Stimulated activated CD4-positive, alpha-beta T cell treated with anti-CD3 and anti-CD28 coated beads, TNF-alpha, amount 100 ng/mL, for 4 hours (primary cell): ENCODE results near the gene B4GALNT4.
"Not testable (repeated sequence)": the region's sequence is repeated elsewhere in the genome, so short reads cannot be mapped to it uniquely, and the experiment has no call there.

Source experiments
- DNase-seq, 3 experiments: peaks; one replicate each; pipeline ENCODE4 v3.0.0-alpha.2; 2020; ENCODE audit warnings: low read depth in 3 of 3

Gene B4GALNT4

DNA sequence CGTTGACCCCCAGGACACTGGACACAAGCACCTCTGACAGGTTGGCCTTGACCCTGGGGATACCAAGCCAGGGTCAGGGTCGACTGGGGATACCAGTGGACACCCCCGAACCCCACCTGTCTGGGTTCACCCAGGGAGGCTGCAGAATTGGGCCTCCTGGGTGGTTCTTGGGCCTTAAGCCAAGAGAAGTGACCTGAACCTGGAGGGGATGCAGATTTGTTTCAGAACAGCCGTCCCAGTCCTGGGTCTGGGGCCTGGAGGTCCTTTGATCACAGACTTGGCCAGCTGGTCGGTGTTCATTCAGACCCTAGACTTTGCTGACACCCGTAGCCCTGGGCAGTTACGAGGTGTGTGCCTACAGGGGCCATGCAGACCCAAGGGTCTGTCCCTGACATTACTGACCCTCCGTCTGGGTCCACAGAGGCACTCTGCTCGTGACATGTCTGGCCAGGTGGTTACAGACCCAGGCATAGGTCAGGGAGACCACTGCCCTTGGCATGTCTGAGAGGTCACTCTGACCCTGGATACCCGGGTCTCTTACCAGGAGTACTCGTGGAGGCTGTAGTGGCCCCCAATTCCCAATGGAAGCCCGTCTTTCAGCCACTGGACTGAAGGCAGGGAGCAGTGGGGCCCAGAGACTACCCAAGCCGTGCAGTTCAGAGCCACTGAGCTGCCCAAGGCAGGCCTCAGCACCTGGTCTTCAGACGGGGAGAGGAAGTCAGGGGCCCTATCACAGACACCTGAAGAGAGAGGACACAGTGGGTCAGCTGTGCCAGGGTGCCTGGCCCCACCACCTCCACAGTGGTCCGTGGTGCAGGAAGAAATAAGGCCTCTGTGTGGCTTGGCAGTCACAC is 39.1 kb downstream of the B4GALNT4 start:
- no peak for DNase-seq

DNA sequence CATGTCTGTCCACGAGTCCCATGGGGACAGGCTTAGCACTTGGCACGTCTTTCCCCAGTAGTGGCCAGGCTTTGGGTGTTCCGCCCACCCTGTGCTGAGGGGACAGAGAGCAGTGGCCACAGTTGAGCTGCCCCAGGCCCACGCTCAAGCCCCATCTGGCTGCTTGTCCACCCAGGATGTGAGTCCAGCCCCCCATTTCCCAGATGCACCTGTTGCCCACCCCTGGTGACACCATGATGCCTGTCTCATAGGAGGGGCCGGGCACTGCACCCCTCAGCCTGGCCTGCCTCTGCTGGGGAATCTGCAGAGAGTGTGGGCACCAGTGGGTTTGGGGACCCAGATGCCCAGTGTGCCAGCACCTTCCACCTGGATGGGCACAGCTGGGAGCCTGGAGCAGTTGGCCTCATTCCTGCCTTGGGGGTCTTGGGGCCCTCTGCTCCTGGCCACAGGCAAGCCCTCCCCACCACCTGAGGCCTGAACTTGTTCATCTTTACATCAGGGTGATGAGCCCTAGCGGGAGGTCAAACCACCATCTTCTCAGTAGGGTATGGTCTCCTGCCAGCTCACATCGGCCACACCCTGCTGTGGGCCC is 39.8 kb downstream of the B4GALNT4 start:
- no peak for DNase-seq

DNA sequence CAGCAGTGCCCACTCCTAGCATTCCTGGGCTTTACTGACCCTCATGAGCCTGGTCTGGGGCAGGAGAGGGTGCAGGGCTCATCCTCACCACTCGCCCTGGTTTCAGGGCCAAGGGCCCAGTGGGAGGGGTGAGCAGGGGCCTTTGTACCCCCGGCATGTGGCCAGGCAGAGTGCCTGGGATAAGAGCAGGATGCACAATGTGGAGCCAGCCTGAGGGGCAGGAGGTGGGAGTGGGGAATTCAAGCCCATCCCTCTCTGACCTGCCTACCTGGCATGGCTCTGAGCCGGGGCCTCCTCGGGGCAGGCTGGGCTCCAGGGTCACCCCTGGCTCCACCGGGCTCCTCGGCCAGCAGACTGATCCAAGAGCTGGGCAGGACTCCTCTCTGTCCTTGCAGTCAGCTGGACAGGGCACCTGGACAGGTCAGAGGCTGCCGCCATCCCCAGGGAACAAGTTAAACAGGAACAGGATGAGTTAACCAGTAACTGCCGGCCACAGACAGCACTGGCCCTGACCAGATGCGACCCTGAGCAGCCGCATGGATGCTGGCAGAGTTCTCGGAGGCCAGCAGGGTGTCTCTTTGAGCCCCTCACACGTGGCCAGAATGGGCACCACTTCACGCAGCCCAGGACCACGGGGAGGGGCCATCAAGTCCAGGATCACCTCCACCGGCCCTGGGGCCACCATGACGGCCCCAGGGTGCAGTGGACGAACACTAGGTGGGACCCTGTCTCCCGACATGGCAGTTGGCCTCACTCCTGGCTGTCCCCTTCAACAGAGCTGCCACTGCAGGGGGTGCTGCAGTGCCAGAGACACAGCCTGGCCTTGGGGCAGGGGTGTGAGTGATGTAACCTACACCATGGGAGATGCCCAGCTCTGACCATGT is 40.5 kb downstream of the B4GALNT4 start:
- no peak for DNase-seq

DNA sequence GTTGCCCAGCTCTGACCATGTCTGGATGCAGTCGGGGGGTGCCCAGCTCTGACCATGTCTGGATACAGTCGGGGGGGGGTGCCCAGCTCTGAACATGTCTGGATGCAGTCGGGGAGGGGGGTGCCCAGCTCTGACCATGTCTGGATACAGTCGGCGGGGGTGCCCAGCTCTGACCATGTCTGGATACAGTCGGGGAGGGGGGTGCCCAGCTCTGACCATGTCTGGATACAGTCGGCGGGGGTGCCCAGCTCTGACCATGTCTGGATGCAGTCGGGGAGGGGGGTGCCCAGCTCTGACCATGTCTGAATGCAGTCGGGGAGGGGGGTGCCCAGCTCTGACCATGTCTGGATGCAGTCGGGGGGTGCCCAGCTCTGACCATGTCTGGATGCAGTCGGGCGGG is 41.4 kb downstream of the B4GALNT4 start:
- not testable (repeated sequence) for DNase-seq

DNA sequence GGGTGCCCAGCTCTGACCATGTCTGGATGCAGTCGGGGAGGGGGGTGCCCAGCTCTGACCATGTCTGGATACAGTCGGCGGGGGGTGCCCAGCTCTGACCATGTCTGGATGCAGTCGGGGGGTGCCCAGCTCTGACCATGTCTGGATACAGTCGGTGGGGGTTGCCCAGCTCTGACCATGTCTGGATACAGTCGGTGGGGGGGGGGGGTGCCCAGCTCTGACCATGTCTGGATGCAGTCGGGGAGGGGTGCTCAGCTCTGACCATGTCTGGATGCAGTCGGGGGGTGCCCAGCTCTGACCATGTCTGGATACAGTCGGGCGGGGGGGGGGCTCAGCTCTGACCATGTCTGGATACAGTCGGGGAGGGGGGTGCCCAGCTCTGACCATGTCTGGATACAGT is 42.2 kb downstream of the B4GALNT4 start:
- not testable (repeated sequence) for DNase-seq

GRCh38 chr11:412641-413119 is 43.4 kb downstream of the B4GALNT4 start:
- no peak for DNase-seq

- no peak for DNase-seq
Observed at GRCh38 chr11:413120-414081, 44.1 kb downstream of the B4GALNT4 start.

- DNase-seq = no peak
Observed at GRCh38 chr11:414318-414857, 45.1 kb downstream of the B4GALNT4 start.

GRCh38 chr11:415640-416041 is 46.3 kb downstream of the B4GALNT4 start:
- DNase-seq = no peak

DNA sequence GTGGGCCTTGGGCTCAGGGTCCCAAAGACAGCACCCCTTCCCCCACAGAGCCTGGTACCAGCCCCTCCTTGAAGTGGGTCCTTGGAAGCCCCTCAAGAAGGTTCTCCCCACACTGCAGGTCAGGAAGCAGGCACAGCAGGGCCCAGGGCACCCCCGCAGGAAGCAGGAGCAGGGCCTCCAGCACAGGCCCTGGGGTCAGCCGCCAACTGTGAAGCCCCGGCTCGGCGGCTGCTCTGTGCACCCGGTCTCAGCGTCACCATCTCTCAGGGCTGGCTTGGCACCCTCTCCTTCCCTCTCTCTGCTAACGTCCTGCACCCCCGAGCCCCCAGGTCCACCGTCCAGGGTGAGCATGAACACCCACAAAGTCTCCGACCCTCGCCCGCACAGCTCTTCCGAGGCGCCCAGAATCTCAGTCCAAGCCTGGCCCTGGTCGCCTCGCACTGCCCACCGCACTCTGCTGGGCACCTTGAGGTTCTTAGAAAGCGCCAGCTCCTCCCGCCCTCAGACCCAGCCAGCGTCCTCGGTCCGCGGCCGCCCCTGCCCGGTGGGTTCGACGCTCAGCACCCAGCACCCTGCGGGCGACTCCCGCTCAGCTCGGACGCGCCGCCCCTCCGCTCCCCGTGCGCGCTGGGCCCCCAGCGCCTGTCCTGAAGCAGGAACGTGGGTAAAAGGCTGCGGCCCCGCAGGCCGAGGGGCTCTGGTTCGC is 46.9 kb downstream of the B4GALNT4 start:
- no peak for DNase-seq

- DNase-seq = no peak
Observed at GRCh38 chr11:416757-417621, 47.7 kb downstream of the B4GALNT4 start.

GRCh38 chr11:417652-418342 is 48.5 kb downstream of the B4GALNT4 start:
- no peak for DNase-seq

- no peak for DNase-seq
Observed at GRCh38 chr11:418343-419247, 49.3 kb downstream of the B4GALNT4 start.

DNA sequence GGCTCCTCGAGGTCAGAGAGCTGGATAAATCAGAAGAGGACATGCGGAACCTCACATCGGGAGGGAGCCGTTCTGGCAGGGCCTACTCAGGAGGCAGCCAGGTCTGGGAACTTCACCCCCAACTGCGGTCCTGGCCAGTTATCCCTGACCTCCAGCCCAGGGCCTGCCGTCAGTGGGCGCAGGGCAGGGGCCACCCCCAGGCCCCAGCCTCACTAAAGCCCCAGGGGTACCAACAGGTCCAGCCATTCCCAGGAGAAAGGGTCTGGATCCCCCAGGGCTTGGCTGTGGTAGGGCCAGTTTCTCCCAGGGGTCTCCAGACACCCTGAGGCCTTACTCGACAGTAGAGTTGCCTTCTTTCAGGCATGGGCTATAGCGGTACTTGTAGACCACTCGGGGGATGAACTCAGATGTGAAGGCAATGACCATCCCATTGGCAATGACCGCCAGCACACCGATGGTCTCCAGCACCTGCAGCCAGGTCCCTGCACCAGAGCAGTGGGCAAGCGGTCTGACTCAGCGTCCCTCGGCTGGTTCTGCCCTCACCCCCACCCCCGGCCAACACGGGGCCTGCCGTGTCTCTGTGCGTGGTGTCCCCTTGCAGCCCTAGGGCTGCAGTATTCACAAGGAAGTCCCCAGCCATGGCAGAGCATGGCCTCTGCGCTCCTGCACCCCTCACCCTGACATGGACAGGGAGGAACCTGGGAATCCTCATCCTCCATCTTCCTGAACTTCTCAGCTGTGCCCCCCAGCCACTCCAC is 50.1 kb downstream of the B4GALNT4 start:
- DNase-seq = no peak

- DNase-seq = no peak
Observed at GRCh38 chr11:420054-420910, 51.0 kb downstream of the B4GALNT4 start.

- no peak for DNase-seq
Observed at GRCh38 chr11:420911-421321, 51.6 kb downstream of the B4GALNT4 start.
